ENCODE data around the gene HAPLN1.
A peak's percentile ranks its signal among the peaks of the same experiment; 100 is the strongest.

Gene HAPLN1

GRCh38 chr5:83715236-83716065 is 5.2 kb downstream of the HAPLN1 start:
- no peak for DNase-seq

DNA sequence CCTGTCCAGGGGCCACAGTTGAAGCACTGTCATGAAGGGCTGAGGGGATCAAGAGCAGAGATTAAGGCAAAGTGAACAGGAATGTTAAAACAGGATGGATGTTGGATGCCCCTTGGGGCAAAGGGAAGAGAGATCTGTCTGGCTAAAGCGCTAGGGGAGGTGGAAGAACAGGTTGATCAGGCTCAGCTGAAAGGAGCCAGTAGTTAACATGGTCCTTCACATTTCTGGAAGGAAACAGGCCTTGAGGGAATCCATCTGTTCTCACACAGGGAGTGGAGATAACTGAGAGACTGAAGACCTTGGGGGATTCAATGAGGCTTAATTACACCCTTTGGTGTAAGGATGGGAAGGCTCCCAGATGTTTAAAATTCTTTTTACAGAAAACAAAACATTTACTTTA is 5.8 kb downstream of the HAPLN1 start:
- no peak for DNase-seq

DNA sequence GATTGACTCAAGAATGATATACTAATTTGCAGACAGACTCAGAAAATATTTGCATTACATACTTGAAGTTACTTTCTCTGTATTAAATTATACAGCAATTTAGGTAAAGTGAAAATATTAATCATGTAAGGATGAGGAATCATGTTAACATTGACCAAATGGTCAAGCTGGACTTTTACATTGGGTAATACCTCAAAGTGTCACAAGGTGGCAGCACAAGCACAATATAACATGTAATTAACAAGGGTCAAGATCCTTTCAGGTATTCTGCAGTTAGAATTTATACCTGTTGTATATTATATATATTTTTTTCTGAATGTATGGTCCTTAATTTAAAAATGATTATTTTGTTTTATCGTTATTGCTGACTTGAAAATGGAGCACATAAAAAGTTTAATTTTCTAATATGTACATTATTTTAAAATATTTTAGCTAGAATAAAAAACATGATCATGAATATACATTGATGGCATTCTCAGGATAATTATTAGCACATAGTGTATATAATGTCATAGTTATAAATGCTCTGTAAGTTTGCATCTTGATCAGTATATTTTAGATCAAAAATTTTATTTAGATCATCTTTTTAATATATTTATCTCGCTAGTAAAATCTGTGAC is 8.6 kb downstream of the HAPLN1 start:
- peak in 1 of 6 experiments; percentile 13 for DNase-seq

DNA sequence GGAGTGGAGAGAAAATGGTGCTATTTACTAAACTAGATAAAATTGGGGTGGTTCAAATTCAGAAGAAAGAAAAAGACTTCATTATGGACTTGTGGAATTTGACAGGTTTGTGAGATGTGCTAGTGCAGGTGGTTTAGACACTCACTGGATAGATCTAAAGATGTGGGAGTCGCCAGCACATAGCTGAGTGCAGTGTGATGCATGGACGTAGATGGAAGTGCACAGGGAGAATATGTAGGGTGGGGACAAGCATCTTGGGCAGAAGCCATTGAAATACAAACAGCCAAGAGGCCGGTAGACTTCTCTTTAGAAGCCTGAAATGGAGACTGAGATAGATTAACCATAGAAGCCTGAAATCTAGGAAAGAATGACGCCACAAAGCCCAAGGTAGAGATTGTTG is 10.7 kb downstream of the HAPLN1 start:
- DNase-seq, result no peak

GRCh38 chr5:83708170-83708569 is 12.5 kb downstream of the HAPLN1 start:
- DNase-seq, result no peak

DNA sequence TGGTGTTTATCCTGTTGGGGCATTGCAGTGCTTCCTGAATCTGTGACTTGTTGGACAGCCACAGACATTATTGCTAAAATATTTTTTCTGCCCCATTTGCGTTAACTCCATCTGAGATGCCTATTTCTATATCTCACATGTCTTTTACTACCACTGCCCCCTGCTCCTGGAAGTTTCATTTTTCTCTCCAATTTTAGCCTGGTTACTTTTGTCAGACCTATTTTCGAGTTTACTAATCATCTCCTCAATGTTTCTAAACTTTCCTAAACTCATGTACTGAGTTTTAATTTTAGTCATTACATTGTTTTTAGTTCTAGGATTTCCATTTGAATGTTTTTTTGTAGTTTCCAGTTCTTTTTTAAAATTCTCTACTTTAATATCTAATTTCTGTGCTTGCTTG is 17.6 kb downstream of the HAPLN1 start:
- no peak for DNase-seq

DNA sequence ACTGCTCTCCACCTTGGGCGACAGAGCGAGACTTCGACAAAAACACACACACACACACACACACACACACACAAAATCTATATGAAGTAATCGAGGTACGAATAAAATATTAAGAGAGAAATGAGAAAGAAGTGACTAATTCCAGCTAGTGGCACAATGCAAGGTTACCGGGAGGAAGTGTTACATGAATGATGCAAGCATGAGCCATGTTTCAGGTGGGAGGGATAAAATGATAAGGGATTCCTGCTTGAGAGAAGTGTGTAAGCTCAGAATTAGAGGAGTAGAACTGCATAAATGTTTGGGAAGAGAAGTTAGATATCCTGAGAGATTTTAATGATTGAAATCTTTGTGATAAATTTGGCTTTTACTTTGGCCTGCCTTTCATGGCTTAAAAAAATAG is 18.8 kb downstream of the HAPLN1 start:
- no peak for DNase-seq

GRCh38 chr5:83689881-83690280 is 30.8 kb downstream of the HAPLN1 start:
- no peak for DNase-seq

GRCh38 chr5:83688281-83688680 is 32.4 kb downstream of the HAPLN1 start:
- DNase-seq, result no peak

DNA sequence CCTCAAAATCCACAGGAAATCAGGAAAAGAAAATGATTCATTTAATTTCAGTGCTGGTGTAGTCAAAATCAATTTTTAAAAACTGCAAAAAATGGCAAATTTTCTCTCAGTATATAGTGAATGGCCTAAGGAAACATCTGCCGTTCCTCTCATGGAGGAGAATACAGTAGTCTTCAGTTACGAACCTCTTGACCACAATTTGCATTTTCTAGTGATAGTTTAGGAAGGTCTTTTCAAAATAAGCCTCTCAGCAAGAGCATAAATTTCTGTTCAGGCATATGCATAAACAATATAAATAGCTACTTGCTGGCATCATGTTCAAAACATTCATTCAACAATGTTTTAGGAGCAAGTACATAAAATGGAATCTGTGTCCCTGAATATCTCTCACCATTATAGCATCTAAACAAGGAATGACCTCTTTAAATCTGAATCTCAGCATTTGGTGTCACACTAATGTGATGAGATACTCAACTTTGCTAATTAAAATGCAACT is 33.5 kb downstream of the HAPLN1 start:
- DNase-seq, result no peak

- no peak for DNase-seq
Observed at GRCh38 chr5:83686251-83686650, 34.4 kb downstream of the HAPLN1 start.

DNA sequence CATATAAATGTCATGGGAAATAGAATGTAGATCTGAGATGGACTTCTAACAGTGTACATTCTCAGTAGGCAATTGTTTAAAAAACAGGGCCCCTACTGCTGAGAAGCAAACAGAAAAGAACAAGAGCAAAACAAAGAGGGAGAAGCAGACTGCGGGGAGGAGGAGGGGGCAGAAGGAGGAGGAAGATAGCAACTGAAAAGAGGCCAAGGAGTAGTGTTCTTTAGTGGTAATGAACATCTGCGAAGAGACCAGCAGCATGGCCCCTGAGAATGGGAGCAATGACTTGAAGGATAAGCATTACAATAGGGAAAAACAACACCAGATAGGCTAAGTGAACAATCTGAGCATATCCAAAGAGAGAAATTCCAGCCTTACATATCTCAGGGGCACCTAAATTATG is 36.8 kb downstream of the HAPLN1 start:
- DNase-seq, result no peak

- no peak for DNase-seq
Observed at GRCh38 chr5:83672646-83673045, 48.0 kb downstream of the HAPLN1 start.

DNA sequence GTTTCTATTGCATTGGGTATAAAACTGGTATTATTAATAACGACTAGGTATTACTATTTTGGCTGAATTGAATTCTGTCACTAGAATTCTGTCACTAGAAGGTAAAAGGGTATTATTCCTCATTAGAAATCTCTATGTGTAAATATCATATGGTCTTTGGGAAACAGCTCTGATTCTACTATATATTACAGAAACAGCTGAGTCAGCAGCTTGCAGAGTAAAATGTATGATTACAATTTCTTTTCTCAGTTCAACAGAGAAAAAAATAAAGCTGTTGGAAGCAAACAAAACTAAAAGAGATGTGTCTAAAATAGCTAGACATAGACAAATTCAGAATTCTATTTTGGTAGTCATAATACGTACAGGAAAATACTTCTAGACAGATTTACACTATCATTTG is 48.5 kb downstream of the HAPLN1 start:
- no peak for DNase-seq

DNA sequence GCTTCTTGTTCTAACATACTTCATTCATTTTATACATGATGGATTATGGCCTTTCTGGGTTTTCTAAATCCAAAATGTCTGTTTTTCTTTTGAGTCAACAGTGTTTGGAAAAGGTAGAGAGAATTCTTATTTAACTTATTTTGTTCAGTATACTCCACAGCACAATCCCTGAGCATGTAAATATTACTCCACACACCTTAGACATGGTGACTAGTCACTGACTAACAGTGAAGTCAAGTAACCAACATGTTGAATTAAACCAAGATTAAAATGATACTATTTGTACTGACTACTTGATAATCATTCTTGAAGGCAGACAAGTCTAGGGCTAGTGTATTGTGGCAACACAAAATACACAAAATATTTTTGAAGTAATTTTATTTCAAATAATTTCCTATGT is 55.0 kb downstream of the HAPLN1 start:
- DNase-seq, result no peak

DNA sequence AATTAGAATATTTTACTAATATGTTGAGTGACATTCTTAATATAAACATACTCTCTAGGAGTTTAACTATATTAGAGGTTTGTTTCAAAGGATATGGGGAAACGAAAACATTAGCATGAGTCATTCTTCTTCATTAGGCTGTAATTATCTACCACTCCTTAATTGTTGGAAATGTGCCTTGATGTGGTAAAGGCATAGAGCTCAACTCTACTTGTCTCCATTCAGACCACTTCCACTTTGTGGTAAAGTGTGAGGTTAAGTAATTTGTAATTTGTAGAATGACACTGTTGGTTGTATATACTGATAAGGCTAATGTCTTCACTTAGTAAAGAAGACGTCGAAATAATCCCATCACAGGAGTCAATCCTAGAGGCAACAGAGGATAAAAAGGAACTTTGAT is 58.1 kb downstream of the HAPLN1 start:
- DNase-seq, result no peak

DNA sequence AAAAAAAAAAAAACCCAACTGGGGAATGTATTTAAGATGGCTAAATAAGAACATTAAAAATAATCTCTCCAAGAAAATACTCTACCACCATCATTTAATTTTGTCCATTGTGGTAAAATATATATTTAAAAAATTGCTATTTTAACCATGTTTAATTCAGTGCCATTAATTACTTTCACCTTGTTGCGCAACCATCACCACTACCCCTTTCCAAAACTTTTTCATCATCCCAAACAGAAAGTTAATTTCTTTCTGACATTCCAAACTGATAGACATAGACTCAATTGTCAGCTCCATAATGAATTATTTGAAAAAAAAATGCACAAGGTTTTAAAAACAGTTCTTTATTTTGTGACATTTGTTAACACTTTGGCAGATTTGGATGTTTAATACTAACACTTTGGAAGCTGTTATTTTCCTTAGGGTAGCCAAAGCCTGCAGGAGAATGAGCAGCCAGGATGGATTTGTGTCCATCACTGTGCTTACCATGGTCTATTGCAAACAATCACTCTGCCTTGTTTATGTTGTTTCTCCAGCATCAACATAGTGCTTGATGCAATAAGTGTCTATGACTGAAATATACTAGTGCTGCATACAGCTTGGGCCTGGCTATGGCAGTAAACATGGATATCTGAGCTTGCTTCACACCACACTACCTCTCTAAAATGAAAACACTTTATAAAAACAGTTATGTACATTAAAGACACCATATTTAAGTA is 62.7 kb downstream of the HAPLN1 start:
- no peak for DNase-seq

DNA sequence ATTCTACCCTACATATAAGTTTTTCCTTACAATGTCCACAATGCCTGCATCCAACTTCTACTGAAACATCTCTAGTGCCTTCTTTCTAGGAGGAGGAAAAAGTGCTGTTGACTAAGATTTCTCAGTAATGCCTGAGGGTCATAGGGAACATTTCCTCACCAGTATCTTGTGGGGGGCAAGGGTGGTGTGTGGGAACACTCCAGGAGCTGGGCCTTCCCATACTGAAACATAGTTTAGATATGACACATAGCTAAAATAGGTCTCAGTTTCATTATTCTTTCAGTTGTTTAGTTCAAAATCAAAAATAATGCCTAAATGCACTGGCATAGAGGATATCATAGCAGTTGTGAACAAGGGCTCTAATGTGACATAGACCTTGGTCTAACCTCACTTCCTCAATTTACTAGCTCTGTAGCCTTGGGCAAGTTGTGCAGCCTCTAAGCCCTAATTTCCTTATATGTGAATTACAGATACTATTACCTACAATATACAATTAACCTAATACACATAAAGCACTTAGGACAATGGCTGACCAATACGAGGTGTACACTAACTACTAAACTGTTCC is 66.1 kb downstream of the HAPLN1 start:
- DNase-seq, result no peak

DNA sequence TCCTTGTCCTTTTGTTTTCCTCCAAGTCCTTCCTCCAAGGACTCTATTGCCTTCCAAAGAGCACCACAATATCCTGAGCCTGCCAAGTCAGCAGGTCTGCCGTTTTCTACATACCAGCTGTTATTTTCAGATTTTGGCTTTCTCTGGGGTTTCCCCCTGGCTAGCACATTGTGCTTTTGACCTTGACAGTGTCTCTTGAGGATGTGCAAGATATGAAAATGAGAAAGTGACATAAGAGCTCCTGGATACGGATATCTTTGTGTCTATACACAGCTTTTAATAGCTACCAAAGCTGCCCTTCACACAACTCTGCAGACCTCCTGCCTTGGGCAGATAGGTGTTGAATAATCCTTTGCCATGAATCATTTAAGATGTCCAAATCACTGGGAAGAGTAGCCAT is 67.0 kb downstream of the HAPLN1 start:
- no peak for DNase-seq

GRCh38 chr5:83645936-83646335 is 74.7 kb downstream of the HAPLN1 start:
- DNase-seq, result no peak

DNA sequence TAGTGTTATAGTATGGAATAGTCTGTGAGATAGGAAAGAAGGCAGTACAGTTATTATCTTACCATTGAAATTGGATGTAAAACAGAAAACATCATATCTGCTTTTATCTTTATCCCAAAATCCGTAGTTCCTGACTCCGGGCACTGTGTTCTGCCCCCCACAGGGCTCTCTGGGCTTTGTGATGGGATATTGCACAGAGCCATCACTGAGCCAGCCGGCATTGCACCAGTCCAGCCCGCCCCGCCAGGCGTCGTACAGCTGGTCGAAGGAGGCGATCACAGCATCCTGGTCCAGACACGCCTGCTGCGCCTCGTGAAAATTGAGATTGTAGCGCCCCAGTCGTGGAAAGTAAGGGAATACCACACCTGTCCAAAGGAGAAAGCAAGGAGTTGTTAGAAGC is 76.4 kb downstream of the HAPLN1 start:
- no peak for DNase-seq

- DNase-seq, result no peak
Observed at GRCh38 chr5:83641946-83642345, 78.7 kb downstream of the HAPLN1 start.

DNA sequence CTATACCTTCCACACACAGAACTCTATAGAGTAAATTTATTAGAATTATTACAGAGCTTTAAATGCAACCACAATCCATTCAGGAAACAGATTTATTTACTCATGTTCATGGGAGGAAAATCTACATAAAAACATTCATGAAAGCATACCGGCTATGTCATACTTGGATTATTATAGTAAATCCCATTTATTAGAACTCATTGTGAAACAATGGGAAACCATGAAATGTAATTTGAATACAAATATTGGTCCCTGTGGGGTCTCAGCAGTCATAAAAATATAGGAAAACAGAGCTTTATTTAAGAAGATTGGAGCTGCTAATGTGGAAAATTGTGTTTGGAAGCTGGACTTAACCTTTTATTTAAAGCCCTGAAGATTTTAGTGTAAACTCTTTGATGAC is 80.7 kb downstream of the HAPLN1 start:
- DNase-seq, result no peak

DNA sequence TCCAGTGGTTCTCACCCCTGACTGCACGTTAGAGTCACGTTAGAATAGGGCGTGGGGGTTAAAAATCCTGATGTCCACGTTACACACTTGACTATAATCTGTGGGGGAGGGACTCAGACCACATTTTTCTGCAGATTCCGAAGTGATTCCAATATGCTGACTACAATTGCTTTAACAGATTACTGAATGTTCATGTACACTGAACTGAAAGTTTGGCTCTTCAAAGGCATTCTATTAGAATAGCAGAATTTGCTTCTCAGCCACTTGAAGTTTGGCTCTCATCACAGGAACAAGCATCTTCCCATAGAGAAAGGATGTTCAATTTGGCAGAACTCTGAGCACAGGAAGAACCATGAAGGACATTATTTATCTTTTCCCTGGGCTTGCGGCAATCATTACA is 84.5 kb downstream of the HAPLN1 start:
- no peak for DNase-seq
